ENCODE measurements around the gene UTP25. TPM values are rescaled to one million over a fixed set of nuclear protein-coding genes. Genes with fewer than 3 reads are reported as not detected.

Gene UTP25
- total RNA-seq, 6 experiments from 2014 or later: 9.0 to 18.5 (median 16.2) TPM

DNA sequence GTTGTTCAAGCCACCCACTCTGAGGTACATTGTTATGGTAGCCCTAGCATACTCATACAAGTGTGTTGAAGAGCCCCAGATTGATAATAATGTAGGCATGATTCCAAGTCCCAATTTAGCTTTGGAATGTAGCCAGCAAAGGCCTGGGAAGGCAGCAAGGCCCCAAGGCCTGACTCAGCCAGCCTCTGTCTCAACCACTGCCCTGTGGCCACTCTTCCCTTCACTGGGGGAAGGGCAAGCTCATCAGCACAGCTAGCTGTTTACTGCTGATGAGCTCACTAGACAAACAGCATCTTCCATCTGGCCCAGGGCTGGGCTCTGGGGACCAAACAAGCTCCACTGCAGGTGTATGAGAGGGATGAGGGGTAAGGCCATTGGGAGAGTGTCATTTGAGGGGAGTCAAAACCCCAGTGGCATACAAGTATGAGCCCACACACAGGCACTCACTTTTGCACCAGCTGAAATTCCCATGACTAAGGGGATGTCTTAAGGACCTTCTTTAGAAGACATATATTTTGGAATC is 19.7 kb upstream of the UTP25 start:
- Mint-ChIP-seq H3K4me3 (no peak overlapping the region; the same call in 1 of the 2 replicates), H3K9me3 (no peaks in the 10 kb centered on the region), H3K27ac (peak overlapping the region; percentile 54), H3K36me3 (ENCODE audit: low read depth) (no peaks in the 10 kb centered on the region), H3K27me3 (ENCODE audit: insufficient read depth) (peaks cover 2% of the 10 kb centered on the region; the same call in 1 of the 2 replicates), H3K4me1 (ENCODE audit: low read depth) (peaks cover 27% of the 10 kb centered on the region)
- peak; percentile 98 for DNase-seq
- TF ChIP-seq, protein P1, sequence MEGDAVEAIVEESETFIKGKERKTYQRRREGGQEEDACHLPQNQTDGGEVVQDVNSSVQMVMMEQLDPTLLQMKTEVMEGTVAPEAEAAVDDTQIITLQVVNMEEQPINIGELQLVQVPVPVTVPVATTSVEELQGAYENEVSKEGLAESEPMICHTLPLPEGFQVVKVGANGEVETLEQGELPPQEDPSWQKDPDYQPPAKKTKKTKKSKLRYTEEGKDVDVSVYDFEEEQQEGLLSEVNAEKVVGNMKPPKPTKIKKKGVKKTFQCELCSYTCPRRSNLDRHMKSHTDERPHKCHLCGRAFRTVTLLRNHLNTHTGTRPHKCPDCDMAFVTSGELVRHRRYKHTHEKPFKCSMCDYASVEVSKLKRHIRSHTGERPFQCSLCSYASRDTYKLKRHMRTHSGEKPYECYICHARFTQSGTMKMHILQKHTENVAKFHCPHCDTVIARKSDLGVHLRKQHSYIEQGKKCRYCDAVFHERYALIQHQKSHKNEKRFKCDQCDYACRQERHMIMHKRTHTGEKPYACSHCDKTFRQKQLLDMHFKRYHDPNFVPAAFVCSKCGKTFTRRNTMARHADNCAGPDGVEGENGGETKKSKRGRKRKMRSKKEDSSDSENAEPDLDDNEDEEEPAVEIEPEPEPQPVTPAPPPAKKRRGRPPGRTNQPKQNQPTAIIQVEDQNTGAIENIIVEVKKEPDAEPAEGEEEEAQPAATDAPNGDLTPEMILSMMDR (IDR thresholded peaks at IDR 0.05): no peak

DNA sequence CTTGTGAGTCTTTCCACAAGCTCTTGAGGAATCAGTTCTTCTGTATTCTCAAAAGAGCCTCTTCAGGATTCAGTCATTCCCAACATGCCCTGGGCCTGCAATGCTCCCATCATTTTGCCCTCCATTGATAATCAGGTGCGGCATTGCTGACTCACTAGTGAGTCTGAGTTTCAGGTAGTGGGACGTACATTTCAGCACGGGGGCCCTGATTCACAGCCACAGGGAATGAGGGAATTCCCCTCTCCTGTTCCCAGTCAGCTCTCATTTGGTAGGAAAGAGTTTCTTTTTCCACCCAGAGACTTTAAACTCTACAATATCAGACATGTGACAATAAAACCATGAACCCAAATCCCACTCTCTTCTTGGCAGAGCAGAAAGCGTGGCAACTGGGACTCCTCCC is 18.2 kb upstream of the UTP25 start:
- Mint-ChIP-seq H3K9me3 (no peaks in the 10 kb centered on the region), H3K4me1 (ENCODE audit: low read depth) (peaks cover 27% of the 10 kb centered on the region), H3K27ac (no peak overlapping the region), H3K27me3 (ENCODE audit: insufficient read depth) (peaks cover 2% of the 10 kb centered on the region; the same call in 1 of the 2 replicates), H3K36me3 (ENCODE audit: low read depth) (0 out of 2 replicates have a peak, but pooled peaks cover 4% of the 10 kb centered on the region), H3K4me3 (no peak overlapping the region)
- TF ChIP-seq, protein P1 (IDR thresholded peaks at IDR 0.05): no peak
- DNase-seq: no peak

DNA sequence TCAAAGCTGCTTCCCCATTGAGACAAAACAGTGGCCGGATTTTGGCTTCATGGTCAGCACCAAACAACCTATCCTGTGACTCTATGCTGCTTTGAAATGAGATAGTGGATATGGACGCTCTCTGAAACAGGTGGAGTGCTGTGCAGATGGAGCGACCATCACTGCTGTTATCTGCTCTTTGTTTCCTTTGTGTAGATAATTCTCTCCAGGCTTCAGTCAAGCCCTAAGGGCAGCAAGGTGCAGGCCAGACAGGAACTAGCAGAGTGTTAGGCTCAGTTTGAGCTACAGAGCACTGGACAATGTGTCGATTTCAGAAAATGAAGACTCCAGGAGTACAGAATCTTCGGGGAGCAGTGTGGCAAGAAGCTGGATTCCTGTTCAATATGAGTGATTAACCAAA is 17.0 kb upstream of the UTP25 start:
- no peak overlapping the region for H3K27ac Mint-ChIP-seq
- H3K9me3 Mint-ChIP-seq: no peaks in the 10 kb centered on the region
- H3K4me1 Mint-ChIP-seq (ENCODE audit: low read depth): peaks cover 27% of the 10 kb centered on the region
- 0 out of 2 replicates have a peak, but pooled peaks cover 4% of the 10 kb centered on the region for H3K36me3 Mint-ChIP-seq (ENCODE audit: low read depth)
- DNase-seq: no peak
- TF ChIP-seq, protein P1 (IDR thresholded peaks at IDR 0.05): no peak
- no peak overlapping the region for H3K4me3 Mint-ChIP-seq
- no peaks in the 10 kb centered on the region for H3K27me3 Mint-ChIP-seq (ENCODE audit: insufficient read depth)

DNA sequence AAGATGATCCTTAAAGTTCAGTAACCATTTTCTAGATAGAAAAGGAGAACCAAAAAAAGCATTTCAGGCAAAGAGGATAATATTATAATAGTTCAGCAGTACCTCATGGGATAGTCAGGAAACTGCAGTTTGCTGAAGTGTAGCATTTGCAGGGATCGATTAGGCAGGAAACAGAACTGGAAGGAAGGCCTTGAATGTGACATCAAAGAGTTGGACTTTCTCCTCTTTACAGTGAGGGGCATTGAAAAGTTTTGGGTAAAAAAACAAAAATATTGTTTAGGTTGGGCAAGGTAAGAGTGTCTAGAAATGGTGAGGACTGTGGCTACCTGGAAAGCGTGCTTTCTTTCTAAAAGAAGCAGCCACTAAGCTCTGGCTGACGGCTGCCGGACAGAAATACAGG is 13.9 kb upstream of the UTP25 start:
- Mint-ChIP-seq H3K9me3 (no peaks in the 10 kb centered on the region), H3K27me3 (ENCODE audit: insufficient read depth) (peaks cover 1% of the 10 kb centered on the region; the same call in 1 of the 2 replicates), H3K27ac (no peak overlapping the region), H3K4me3 (no peak overlapping the region), H3K4me1 (ENCODE audit: low read depth) (peaks cover 11% of the 10 kb centered on the region), H3K36me3 (ENCODE audit: low read depth) (0 out of 2 replicates have a peak, but pooled peaks cover 4% of the 10 kb centered on the region)
- TF ChIP-seq, protein P1 (IDR thresholded peaks at IDR 0.05): no peak
- DNase-seq: no peak

DNA sequence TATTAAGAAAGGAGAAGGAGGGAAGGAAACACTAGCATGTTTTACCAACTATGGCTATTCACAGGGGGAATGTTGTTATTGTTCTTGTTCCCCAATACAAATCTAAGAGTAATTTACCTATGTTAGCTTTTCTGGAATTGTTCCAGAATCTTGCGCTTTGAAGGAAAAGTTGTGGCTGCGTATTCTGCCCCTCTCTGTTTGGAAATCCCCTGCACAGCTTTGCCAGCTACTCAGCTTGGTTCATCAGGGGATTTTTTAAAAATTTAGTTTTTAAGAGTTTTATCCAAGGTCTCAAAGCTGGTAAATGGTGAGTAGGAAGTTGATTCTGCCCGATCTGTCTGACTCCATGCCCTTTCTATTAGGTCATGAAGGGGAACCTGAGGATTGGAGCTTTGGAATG is 12.3 kb upstream of the UTP25 start:
- H3K4me1 Mint-ChIP-seq (ENCODE audit: low read depth): peaks cover 11% of the 10 kb centered on the region
- no peak for DNase-seq
- H3K27ac Mint-ChIP-seq: no peak overlapping the region
- peaks cover 1% of the 10 kb centered on the region; the same call in 1 of the 2 replicates for H3K27me3 Mint-ChIP-seq (ENCODE audit: insufficient read depth)
- 0 out of 2 replicates have a peak, but pooled peaks cover 4% of the 10 kb centered on the region for H3K36me3 Mint-ChIP-seq (ENCODE audit: low read depth)
- no peaks in the 10 kb centered on the region for H3K9me3 Mint-ChIP-seq
- TF ChIP-seq, protein P1 (IDR thresholded peaks at IDR 0.05): no peak
- no peak overlapping the region for H3K4me3 Mint-ChIP-seq
